Activated CD4-positive, alpha-beta T cell treated with anti-CD3 and anti-CD28 coated beads for 4 hours (primary cell): Measurements from ENCODE around the gene LATS1.
"Not testable (repeated sequence)": the region's sequence is repeated elsewhere in the genome, so short reads cannot be mapped to it uniquely, and the experiment has no call there.

ENCODE experiments used
- DNase-seq, 2 donors: peaks; one replicate each; pipeline ENCODE4 v3.0.0-alpha.2; 2020

The LATS1 gene

GRCh38 chr6:149728499-149729234 lies 10.8 kb upstream of the LATS1 start:
- DNase-seq, result no peak

- DNase-seq, result no peak
These were observed 10.0 kb upstream of the LATS1 start for GRCh38 chr6:149727793-149728498.

- DNase-seq, result no peak
These were observed 7.9 kb upstream of the LATS1 start for GRCh38 chr6:149725785-149726184.

GRCh38 chr6:149723771-149724417 lies 6.0 kb upstream of the LATS1 start:
- peak; percentile 40 to 46 for DNase-seq

GRCh38 chr6:149723262-149723661 lies 5.4 kb upstream of the LATS1 start:
- no peak for DNase-seq

GRCh38 chr6:149719531-149719930 lies 1.6 kb upstream of the LATS1 start:
- DNase-seq, result no peak

GRCh38 chr6:149717255-149717587 lies 680 bp downstream of the LATS1 start:
- DNase-seq, result no peak

- DNase-seq, result no peak
These were observed 1.5 kb downstream of the LATS1 start for GRCh38 chr6:149716181-149716963.

GRCh38 chr6:149714442-149714841 lies 3.5 kb downstream of the LATS1 start:
- no peak for DNase-seq

GRCh38 chr6:149711711-149712110 lies 6.2 kb downstream of the LATS1 start:
- no peak for DNase-seq

GRCh38 chr6:149701714-149702113 lies 16.2 kb downstream of the LATS1 start:
- DNase-seq, result no peak

GRCh38 chr6:149699150-149699549 lies 18.8 kb downstream of the LATS1 start:
- DNase-seq, result no peak

- no peak for DNase-seq
These were observed 19.7 kb downstream of the LATS1 start for GRCh38 chr6:149698175-149698574.

GRCh38 chr6:149696901-149697300 lies 21.0 kb downstream of the LATS1 start:
- DNase-seq, result no peak

- DNase-seq, result no peak
These were observed 23.0 kb downstream of the LATS1 start for GRCh38 chr6:149694921-149695320.

- DNase-seq, result no peak
These were observed 26.7 kb downstream of the LATS1 start for GRCh38 chr6:149691201-149691600.

GRCh38 chr6:149686230-149686629 lies 31.7 kb downstream of the LATS1 start:
- DNase-seq, result no peak

GRCh38 chr6:149683256-149683859 lies 34.5 kb downstream of the LATS1 start:
- DNase-seq, result no peak

- DNase-seq, result not testable (repeated sequence)
These were observed 36.1 kb downstream of the LATS1 start for GRCh38 chr6:149681845-149682244.

- DNase-seq, result no peak
These were observed 36.7 kb downstream of the LATS1 start for GRCh38 chr6:149681209-149681608.

GRCh38 chr6:149680503-149680902 lies 37.4 kb downstream of the LATS1 start:
- no peak for DNase-seq

- not testable (repeated sequence) for DNase-seq
These were observed 45.6 kb downstream of the LATS1 start for GRCh38 chr6:149672265-149672664.

- no peak for DNase-seq
These were observed 57.9 kb downstream of the LATS1 start for GRCh38 chr6:149660028-149660427.
